HFF-Myc (cell line): ENCODE data around the gene MKS1.

Experiments used
- DNase-seq: peaks from one replicate; pipeline ENCODE4 v3.0.0-alpha.2; 2011; ENCODE audit warnings: low read depth; ENCODE audit errors: extremely low read depth
- H3K4me3 ChIP-seq: replicated peaks from 2 replicates; pipeline ENCODE4 v1.5.1; 2011; ENCODE audit warnings: low read depth, mild to moderate bottlenecking, control low read depth, low read length
- TF ChIP-seq, protein P1 (sequence below): IDR thresholded peaks from 2 replicates; pipeline ENCODE4 v1.5.1; 2012; ENCODE audit warnings: mild to moderate bottlenecking, low read depth, low read length, control low read depth; ENCODE audit errors: missing control alignments

MKS1 gene

DNA sequence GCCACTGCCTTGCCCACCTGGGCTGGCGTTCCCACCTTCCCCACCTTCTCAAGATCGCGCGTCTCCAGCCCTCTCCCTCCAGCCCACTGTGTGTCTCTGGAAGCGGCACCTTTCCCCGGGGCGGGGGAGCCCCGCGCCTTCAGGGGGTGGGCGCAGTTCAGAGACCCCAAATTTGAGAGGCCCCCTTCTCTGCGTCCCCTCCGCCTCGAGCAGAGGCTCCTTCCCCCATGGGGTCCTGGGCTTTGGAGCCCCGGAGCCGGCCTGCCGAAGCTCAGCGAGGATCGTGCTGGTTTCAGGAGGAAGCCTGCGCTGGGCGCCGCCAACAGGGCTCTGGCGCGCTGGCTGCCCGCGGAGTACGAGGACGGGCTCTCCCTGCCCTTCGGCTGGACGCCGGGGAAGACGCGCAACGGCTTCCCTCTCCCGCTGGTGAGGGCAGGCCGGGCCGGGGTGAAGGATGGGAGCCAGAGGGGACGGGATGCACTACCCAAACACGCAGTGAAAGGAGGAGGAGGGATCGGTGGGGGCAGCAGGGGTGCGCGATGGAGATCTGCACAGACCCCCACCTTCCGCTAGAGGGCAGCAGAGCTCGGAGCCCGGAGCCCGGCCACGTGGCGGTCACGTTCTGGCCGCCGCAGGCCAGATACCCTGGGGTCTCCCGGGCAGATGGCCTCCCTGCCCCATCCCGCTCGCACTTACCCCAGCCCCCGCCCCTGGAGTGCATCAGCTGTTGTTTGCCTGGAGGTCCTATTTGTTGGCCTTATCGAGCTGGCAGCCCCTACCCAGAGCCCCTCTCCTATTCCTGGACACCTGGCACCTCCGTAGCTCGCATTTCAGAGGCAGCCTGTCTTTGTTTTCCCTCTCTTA, 30.4 kb upstream of the MKS1 start:
- TF ChIP-seq, protein P1, sequence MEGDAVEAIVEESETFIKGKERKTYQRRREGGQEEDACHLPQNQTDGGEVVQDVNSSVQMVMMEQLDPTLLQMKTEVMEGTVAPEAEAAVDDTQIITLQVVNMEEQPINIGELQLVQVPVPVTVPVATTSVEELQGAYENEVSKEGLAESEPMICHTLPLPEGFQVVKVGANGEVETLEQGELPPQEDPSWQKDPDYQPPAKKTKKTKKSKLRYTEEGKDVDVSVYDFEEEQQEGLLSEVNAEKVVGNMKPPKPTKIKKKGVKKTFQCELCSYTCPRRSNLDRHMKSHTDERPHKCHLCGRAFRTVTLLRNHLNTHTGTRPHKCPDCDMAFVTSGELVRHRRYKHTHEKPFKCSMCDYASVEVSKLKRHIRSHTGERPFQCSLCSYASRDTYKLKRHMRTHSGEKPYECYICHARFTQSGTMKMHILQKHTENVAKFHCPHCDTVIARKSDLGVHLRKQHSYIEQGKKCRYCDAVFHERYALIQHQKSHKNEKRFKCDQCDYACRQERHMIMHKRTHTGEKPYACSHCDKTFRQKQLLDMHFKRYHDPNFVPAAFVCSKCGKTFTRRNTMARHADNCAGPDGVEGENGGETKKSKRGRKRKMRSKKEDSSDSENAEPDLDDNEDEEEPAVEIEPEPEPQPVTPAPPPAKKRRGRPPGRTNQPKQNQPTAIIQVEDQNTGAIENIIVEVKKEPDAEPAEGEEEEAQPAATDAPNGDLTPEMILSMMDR, result peak; percentile 81
- peak overlapping the region; percentile 38 for H3K4me3 ChIP-seq
- peak; percentile 19 for DNase-seq

DNA sequence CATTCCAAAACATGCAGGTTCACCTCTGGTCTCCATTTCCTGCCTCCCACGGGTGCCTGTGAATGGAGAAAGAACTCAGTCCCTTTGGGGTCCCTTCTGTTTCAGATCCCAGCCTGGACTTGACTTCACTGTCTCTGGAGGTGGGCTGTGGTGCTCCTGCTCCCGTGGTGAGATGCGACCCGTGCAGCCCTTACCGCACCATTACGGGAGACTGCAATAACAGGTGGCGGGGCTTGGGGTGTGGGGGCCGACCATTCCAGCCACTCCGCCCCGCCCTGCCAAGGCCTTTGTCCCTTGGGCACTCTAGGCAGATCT, 29.9 kb upstream of the MKS1 start:
- DNase-seq, result no peak
- peak overlapping the region; percentile 38; the same call in 1 of the 2 replicates for H3K4me3 ChIP-seq
- TF ChIP-seq, protein P1, result no peak

DNA sequence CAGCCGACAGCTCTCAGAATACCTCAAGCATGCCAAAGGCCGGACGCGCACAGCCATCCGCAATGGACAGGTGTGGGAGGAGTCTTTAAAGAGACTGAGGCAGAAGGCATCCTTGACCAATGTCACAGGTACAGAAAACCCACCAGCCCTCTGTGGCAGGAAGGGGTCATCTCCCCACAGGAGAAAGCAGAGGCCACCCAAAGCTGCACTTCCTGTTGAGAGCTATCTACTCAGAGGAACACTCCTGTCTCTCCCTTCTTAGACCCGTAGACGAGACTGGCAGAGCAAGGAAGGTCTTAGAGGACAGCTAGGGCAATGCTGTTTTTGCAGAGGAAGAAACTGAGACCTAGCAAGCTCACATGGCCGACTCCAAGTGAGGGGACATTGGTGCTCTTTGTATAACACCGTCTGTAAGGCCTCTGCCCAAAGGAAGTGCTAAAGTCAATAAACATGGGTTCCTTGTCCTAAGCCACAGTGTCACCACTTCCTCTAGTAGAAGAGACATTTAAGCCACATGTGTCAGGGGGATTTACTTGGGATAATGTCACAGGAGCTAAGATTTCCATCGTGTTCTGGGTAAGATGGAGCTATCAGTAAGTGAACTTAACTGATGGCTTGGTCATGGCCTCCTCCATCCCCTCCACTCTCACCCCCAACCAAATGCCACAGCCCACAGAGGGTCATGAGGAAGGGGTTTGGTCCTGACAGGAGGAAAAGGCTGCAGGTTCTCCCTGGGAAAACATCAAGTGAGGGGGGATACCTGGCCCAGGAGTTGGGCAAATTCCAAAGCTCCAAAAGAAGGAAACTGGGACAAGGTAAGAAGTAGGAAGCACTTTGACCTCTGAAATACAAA, 28.7 kb upstream of the MKS1 start:
- no peak for DNase-seq
- TF ChIP-seq, protein P1, result no peak
- H3K4me3 ChIP-seq, result no peak overlapping the region

DNA sequence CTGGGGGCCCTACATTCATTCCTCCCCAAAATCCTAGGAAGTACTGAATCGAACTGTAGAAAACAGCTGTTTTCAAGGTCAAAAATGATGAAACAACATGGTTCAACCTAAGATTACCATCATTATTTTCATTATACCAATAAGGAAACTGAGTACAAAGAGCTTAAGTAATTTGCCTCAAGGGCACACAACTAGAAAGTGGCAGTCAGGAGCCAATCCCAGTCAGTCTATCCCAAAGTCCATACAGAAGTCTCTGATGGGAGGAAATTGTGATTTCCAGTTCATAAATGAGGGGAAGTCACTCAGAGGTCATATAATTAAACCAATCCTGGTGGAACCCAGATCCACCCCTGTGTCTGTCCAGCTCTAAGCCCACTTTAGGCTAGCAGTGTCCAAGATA, 27.7 kb upstream of the MKS1 start:
- no peak for DNase-seq
- TF ChIP-seq, protein P1, result no peak
- no peak overlapping the region for H3K4me3 ChIP-seq

DNA sequence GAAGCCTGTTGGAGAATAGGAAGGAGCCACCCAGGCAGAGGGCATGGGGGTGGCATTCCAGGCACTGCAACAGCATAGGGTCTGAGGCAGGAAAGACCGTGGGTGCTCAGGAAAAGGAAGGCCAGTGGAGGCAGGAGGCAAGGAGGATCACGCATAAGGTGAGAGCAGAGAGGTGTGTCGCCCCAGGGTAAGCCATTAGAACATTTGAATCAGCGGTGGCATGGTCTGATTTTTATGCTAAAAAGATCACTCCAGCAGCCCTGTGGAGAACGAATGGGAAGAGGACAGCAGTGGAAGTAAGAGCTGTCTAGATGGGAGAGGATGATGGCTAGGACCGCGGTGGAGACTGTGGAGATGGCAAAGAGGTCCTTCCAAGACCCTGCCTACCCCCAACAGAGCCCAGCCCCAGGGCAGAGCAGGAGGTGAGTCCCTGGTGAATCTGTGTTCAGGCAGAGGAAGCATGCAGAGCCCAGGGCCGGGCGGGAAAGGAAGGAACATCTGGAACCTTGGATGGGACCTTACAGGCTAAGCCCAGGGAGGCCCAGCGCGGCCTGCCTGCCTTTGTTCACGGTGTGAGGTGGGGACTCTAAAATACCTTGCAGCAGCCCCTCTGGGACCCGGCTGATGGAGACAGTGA, 27.2 kb upstream of the MKS1 start:
- no peak for DNase-seq
- TF ChIP-seq, protein P1, result no peak
- no peak overlapping the region for H3K4me3 ChIP-seq

DNA sequence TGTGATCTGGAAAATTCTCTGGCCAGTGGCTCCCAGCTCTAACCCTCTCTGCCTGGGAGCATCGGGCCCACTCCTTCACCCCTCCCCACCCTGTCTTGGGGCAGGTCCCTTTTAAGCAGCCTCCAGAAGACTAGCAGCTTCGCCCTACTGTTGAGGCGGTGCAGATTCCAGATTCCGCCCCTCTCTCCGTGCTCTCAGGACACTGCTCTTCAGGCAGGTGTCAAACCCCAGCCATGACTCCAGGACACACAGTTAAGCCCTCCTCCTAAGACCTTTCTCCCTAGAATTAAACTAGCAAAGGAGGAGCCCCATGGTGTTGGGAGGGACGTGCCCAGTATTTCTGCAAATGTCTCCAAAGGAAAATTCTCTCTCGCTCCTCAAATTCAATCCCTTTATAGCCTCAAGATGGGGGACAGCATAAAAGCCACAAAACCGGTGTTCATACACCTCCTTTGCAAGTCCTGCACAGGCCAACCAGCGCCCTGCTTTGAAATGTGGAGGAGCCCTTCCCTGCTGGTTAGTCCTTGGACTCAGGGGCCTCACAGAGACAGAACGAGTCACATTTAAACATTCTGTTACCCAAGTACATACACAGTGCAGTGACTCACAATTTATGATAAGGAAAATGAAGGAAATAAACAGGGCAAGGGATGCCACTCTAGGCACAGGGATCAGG, 26.5 kb upstream of the MKS1 start:
- TF ChIP-seq, protein P1, result no peak
- H3K4me3 ChIP-seq, result no peak overlapping the region
- DNase-seq, result no peak
